HG02678 (cell line): ENCODE measurements around the gene TACC2.
"Not testable (repeated sequence)": the region's sequence is repeated elsewhere in the genome, so short reads cannot be mapped to it uniquely, and the experiment has no call there.

Source experiments
- ATAC-seq: cut with Tn5 transposase; IDR thresholded peaks from one replicate; pipeline ENCODE4 v1.9.1; 2021; ENCODE audit warnings: mild to moderate bottlenecking, moderate library complexity; ENCODE audit not compliant: unreplicated experiment

Gene TACC2

GRCh38 chr10:121976607-121977006 lies 12.4 kb upstream of the TACC2 start:
- ATAC-seq: no peak

DNA sequence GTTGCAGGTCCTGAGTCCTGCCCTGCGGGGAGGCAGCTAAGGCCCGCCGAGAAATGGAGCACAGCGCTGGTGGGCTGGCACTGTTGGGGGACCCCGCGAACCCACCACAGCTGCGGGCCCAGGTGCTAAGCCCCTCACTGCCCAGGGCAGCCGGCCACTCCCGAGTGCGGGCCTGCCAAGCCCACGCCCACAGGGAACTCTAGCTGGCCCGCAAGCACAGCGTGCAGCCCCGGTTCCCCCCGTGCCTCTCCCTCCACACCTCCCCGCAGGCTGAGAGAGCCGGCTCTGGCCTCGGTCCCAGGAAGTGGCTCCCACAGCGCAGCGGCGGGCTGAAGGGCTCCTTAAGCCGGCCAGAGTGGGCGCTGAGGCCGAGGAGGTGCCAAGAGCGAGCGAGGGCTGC lies 10.5 kb upstream of the TACC2 start:
- no peak for ATAC-seq

GRCh38 chr10:121981346-121981745 lies 7.6 kb upstream of the TACC2 start:
- ATAC-seq: no peak

DNA sequence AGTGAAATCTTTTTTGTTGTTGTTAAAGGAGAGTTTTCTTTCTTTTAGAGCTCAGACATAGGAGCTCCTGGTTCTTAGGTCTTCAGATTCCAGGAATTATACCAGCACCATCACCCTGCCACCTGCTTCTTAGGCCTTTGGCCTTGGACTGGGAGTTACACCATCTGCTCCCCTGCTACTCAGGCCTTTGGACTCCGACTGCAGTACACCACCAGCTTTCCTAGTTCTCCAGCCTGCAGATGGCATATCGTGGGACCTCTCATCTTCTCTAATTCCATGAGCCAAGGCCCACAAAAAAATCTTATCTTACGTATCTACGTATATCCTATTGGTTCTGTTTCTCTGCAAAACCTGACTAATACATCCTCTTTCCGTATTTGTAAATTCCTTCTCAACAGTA lies 5.1 kb upstream of the TACC2 start:
- no peak for ATAC-seq

GRCh38 chr10:121984463-121984862 lies 4.5 kb upstream of the TACC2 start:
- ATAC-seq: no peak

DNA sequence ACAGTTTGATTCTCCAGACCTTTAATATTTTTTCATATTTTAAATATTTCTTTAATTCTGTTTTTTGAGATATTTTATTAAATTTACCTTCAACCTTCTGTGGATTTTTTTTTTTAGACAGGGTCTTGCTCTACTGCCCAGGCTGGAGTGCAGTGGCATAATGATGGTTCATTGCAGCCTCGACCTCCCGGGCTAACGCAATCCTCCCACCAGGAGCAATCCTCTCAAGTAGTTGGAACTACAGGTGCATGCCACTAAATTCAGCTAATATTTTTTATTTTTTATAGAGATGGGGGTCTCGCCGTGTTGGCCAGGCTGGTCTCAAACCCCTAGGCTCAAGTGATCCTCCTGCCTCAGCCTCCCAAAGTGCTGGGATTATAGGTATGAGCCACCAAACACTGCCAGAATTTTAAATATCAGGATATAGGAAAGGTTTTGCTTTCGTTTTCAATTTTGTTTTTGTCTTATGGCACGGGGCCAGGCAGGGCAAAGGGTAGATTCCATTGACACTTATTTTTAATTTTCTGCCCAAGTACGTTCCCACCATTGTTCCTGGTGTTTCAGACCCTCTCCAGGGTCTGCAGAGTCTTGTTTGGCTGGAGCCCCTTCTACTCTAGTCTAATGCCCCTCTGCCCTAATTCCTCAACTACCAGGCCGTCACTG lies 1.2 kb downstream of the TACC2 start:
- no peak for ATAC-seq

- ATAC-seq: not testable (repeated sequence)
These were observed 2.8 kb downstream of the TACC2 start for GRCh38 chr10:121991727-121992126.

GRCh38 chr10:121994429-121994941 lies 5.5 kb downstream of the TACC2 start:
- ATAC-seq: no peak

DNA sequence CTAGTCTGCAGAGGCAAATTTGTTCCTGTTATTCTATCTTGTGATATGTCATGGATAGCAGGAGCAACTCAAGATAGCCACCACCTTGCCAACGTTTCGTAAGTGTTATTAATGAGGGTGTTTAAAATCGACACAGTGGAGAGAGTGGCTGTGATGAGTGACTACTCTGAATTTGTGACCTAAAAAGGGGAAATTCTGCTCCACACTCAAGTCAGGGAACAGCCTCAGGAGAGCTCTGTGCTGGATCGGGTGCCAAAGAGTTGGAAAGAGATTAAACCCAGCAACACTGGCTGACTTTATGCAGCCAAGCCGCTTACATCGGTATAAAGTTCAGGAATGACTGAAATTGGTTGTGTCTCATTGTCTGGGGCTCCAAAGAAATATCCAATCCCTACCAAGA lies 9.5 kb downstream of the TACC2 start:
- no peak for ATAC-seq

DNA sequence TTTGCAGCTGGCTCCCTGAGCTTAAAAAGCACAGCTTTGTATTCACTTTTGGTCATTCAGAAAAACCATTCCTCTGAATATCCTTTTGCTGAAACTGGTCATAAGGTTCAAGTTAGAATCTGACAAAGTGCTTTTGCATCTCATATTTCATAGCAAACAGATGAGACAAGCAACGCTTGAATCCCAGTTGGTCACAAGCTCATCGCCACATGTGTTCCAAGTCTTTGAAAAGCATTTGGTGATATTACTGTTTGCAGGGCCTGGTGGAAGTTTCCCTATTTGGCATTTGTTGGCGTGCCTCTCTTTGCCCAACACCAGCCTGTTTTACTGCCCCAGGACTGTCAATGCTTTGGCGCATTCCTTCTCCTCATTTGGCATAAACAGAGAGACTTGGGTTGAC lies 10.3 kb downstream of the TACC2 start:
- ATAC-seq: no peak

DNA sequence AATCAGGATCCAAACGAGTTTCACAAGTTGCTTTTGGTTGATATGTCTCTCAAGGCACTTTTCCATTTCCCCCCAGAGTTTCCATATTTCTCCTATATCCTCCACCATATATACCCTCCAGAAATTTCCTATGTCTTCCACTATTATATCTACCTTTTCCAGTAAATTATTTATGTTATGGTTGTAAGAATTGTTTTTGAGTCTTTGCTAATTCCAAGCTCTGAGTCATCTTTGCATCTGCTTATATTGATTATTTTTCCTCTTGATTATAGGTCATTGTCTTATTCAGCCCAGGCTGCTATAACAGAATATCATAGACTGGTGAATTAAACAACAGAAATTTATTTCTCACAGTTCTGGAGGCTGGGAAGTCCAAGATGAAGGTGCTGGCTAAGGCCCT lies 12.7 kb downstream of the TACC2 start:
- no peak for ATAC-seq

- ATAC-seq: no peak
These were observed 18.5 kb downstream of the TACC2 start for GRCh38 chr10:122007415-122007814.

DNA sequence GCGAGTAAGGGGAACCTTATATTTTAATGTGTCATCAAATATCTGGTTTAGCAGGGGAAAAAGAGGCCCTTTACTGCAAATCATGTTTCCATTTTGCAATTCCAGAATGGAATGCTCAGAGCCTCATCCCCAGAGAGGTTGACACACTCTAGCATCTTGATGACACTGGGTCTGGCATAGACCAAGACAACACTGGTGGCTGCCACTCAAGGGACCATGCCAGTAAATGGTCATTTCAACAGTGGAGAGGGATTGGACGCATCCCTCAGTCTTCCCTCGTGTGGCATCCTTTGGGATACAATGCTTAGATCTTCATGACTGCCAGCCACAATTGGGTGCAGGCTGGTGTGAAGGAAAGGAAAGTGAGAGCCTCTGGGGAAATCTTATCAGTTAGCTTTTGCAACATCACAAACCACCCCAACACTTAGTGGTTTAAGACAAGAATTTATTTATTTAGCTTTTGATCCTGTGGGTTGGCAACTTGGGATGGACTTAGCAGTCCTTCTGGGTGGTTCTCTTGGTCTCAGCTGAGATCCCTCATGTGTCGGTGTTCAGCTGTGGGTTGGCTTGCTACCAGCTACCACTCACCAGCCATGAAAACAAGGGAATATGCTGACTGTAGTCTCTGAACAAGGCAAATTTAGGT lies 21.6 kb downstream of the TACC2 start:
- no peak for ATAC-seq

- ATAC-seq: no peak
These were observed 23.8 kb downstream of the TACC2 start for GRCh38 chr10:122012731-122013130.

DNA sequence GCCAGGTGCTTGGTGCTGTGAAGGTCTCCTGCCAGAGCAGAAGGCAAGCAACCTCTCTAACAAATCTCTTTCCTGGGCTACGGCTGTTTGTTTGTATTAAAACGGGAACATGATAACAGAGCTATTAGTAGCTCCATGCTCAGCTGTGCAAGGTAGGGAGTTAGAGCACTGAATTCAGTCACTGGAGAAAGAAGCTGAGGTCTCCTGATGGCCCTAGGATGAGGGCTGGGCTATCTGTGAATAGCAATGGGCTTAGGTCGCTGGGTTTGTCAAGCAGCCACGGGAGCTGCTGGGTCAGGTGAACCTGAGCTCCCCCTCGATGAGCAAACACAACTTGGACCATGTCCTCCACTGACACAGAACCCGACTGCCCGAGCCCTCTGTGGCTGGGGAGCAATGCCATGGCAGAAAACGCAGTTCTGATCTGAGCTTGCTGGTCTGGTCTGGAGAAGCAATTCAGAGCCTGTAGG lies 24.4 kb downstream of the TACC2 start:
- ATAC-seq: no peak

DNA sequence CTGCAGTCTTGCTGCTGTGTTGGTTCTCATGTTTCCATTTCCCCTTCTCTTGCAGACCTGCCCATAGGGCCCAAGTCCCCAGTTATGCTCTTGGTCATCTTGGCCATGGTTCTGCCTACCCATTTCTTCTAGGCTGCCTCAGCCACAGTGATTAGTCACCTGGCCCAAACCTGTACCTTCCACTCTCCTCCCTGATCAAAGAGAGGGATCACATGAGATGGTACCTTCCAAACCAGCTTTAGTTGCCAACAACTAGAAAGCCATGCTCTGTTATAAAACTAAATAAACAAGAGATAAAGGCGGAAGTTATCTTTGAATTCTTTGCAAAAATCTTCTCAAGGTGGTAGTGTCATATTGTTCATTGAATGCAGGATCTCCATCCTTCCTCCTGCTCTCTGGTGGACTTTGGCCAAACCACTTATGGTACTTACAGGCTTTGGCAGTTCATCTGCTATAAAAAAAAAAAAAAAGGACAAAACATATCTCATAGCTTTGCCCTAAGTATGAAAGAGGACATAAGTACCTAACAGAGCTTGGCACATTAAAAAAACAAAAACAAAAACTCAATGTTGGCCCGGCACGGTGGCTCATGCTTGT lies 25.8 kb downstream of the TACC2 start:
- ATAC-seq: no peak

DNA sequence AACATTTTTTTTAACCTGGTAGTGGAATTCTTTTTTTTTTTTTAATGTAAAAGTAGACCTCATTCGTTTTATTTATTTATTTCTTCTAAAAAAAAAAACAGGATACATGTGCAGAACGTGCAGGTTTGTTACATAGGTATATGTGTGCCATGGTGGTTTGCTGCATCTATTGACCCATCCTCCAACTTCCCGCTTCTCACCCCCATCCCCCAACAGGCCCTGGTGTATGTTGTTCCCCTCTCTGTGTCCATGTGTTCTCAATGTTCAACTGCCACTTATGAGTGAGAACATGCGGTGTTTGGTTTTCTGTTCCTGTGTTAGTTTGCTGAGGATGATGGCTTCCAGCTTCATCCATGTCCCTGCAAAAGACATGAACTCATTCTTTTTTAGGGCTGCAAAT lies 29.0 kb downstream of the TACC2 start:
- not testable (repeated sequence) for ATAC-seq

DNA sequence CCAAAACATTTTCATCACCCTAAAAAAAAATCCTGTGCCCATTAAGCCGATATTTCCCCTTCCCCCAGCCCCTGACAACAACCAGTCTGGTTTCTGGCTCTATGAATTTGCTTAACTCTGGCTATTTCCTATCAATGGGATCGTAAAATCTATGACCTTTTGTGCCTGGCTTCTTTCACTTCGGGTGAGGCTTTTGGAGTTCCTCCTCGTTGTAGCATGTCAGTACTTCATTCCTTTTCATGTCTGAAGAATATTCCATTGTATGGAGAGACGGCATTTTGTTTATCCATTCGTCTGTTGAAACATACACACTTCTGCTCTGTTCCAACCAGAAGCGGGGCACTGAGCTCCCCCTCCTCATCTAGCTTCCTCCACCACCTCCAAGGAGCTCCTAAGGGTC lies 29.5 kb downstream of the TACC2 start:
- no peak for ATAC-seq

GRCh38 chr10:122018951-122019413 lies 30.0 kb downstream of the TACC2 start:
- no peak for ATAC-seq

GRCh38 chr10:122019414-122019975 lies 30.5 kb downstream of the TACC2 start:
- no peak for ATAC-seq

- ATAC-seq: no peak
These were observed 31.3 kb downstream of the TACC2 start for GRCh38 chr10:122020226-122020625.

DNA sequence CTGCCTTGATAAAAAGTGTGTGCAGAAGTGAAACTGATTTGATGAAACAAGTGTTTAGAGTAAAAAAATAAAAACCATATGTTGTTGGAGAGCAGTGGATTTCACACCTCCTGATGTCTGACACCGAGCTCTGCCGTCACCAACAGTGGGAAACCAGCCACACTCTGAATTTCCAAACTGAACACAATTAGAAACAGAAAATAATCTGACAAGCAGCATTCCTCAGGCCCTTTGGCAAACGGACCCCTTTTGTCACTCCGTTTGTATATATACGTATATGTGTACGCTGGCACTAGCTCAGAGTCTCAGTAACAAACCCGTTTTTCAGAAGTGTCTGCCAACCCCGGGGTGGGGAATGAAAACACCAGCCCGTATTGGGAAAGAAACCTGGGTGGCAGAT lies 32.4 kb downstream of the TACC2 start:
- no peak for ATAC-seq
